GM15510 (cell line): ENCODE data around the gene AP2A1.

Source experiments
- POLR2A ChIP-seq: IDR thresholded peaks from 3 replicates; pipeline ENCODE4 v1.6.1; 2011; ENCODE audit warnings: borderline replicate concordance; ENCODE audit not compliant: insufficient read length; ENCODE audit errors: extremely low read depth

Gene AP2A1

DNA sequence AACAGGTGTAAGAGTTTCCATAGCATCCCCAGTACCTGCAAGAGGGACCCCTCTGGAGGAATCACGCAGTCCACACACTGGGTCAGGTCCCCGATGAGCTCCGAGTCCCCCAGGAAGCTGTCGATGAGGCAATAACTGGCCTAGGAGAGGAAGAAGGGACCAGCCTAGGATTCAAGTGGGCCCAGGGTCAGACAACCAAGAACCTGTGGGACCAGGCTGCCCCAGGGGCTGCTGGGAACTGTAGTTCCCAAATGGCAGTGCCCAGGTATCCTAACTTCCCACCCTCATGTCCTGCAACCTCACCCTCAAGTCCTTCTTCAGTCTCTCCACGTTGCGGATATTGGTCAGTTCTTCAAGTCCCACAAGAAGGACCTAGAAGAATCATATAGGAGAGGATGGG is 44.5 kb downstream of the AP2A1 start:
- no peak for TF ChIP-seq POLR2A

DNA sequence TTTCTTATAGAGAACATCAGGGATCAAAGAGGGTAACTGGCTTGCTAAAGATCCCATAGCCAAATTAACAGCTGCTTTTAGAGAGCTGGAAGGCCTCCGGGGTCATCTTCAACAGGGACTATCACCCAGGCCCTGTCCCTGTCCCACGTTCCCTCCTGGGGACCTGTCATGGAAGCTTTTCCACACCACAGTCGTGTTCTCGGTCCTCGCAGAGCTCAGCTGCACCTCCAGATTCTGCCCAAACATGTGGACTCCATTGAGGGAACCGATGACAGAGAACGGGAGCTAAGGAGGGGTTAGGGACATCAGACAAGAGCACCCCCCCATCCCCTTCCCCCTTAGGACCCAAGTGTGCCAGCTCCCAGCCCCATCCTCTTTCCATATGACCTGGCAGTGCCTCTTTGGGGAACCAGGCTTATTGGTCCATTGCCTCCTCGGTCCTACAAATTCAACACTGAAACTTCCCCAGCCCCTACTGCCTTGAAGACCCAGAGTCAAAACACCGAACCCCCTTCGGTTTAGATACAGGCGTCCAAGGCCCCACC is 45.7 kb downstream of the AP2A1 start:
- no peak for TF ChIP-seq POLR2A

DNA sequence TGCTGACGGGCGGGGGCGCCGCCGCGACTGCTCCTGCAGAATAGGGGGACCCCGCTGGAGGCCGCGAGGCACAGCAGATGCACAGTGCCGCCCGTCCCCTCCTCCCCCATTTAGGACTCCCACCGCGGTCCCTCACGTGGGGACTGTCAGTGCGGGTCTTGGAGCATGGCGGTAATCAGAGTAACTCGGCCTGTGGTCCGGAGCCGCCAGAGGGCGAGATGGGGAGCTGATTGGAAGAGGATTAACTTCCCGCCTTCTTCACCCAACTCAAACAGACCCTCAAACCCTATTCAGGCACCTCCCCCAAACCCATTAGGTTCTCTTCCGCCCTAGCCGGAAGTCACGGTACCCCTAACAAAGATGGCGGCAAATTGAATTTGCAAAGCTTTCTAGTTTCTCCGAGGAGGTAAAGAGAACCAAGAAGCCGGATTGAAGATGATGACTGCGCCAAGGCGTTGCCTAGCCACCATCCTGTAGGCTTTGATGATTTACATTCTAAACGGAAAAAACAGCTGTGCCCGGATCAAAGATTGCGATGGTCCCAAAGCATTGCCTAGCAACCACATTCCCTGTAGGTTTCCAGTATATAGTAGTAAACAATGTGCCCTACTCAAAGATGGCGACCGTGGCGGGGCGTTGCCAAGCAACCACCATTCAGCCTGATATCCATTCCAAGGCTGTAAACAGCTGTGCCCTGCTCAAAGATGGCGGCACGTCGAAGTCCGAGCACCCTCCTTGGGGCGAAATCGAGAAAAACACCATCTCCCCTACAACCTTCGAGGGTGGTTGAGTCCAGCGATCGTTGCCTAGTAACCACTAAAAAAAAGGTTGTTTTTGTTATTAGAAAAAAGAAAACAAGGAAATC is 46.4 kb downstream of the AP2A1 start, which contains the start of gene FUZ:
Gene FUZ (minus strand): TSS at position 296 of the 865 bp plus-strand sequence. CDS start 186 bp downstream, at position 110.
- no peak for TF ChIP-seq POLR2A

DNA sequence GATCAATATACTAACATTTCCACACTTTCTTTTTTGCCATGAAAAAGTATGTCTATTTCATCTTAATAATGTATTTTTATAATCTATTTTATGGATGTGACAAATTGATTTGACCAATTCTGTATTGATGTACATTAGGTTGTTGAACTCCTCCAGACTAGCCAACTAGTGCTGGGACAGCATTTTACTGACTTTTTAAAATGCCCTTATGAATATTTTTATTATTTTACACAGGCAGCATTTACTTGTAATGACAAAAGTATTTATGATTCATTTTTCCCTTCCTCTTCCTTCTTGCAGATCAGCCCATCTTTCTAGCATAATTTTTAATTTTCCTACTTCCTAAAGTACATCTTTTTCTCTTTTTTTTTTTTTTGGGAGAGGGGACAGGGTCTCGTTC is 47.2 kb downstream of the AP2A1 start:
- TF ChIP-seq POLR2A: no peak

DNA sequence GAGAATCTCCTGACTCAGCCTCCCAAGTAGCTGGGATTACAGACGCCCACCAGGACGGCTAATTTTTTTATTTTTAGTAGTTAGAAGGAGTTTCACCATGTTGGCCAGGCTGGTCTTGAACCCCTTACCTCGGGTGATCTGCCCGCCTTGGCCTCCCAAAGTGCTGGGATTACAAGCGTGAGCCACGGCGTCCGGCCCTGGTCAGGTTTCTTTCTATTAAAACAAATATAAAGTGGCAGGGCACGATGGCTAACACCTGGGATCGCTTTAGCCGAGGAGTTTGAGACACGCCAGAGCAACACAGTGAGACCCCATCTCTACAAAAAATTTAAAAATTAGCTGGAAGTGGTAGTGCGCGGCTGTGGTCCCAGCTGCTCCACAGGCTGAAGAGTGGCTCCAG is 49.8 kb downstream of the AP2A1 start:
- TF ChIP-seq POLR2A: no peak

DNA sequence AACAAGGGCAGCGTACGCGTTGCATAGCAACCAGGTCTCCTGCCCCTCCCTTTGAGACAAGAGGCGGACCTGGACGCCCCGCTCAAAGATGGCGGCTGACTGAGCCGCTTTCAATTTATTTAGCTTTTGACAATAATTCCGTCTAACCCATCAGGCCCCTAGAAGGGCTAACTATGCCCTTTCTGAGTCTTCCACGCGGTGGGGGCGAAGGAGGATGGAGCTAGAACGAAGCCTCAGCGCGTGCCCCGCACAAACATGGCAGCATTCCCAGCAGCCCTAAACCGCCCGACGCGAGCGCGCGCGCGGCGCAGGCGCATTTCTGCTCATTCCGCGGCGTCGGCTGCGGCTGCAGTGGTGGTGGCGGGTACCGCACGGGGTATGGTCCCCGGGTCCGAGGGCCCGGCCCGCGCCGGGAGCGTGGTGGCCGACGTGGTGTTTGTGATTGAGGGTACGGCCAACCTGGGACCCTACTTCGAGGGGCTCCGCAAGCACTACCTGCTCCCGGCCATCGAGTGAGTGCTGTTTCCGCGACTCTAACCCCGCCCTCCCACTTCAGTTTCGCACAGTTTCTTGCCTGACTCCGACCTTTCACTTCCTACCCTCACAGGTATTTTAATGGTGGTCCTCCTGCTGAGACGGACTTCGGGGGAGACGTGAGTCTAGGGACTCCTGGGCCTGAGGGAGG is 51.3 kb downstream of the AP2A1 start, which contains the start of gene MED25:
Gene MED25 (plus strand): TSS at position 326 of the 685 bp plus-strand sequence. CDS start 53 bp downstream, at position 379.
- peak; percentile 83 for TF ChIP-seq POLR2A

DNA sequence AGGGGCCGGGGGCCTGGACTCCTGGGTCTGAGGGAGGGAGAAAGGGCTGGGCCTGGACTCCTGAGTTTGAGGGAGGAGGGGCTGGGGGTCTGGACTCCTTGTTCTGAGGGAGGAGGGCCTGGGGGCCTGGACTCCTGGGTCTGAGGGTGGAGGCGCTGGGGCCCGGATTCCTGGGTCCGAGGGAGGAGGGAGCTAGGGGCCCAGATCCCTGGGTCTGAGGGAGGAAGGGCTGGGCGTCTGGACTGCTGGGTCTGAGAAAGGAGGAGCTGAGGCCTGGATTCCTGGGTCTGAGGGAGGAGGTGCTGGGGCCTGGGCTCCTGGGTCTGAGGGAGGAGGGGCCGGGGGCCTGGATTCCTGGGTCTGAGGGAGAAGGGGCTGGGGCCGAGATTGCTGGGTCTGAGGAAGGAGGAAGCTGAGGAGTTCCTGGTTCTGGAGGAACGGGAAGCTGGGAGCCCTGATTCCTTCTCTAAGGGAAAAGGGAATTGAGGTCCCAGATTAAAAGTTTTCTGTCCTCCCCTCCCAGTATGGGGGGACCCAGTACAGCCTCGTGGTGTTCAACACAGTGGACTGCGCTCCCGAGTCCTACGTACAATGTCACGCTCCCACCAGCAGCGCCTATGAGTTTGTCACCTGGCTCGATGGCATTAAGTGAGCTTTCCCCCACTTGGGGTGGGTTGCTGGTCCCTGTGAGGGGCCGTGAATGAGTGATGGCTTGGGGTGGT is 52.0 kb downstream of the AP2A1 start:
- no peak for TF ChIP-seq POLR2A

DNA sequence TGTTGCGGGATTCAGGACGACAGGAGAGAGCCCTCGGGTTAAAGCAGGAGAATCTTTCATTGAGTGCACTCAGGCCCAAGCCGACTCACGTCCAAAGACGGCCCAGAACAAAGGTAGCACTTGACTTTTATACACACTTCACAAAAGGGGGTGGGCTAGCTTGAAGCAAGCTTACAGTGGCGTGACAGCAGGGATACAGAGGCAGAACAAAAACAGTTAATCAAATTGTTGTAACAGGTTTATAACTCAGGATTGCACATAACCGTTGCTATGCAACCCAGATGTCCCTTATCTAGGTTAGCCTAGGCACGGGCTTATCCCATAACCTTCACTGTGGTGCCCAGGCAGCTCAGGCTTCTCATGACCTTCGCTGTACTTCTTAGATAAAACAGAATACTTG is 53.3 kb downstream of the AP2A1 start:
- no peak for TF ChIP-seq POLR2A

DNA sequence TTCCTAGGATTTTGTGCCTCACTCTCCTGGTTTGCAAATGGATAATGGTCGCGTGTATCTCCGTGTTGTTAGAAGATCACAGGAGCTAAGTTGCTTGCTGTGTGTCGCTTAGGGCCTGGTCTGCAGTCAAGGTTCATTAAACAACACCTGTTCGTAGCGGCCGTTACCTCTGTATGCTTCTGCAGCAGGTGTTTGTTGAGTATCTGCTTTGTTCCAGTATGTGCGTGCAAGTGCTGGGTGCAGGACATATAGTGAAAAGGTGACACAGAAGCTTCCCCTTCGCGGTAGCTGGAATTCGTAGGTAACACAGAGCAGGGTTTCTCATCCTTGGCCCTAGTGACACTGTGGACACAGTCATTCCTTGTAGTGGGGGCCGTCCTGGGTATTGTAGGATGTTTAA is 56.7 kb downstream of the AP2A1 start:
- no peak for TF ChIP-seq POLR2A

DNA sequence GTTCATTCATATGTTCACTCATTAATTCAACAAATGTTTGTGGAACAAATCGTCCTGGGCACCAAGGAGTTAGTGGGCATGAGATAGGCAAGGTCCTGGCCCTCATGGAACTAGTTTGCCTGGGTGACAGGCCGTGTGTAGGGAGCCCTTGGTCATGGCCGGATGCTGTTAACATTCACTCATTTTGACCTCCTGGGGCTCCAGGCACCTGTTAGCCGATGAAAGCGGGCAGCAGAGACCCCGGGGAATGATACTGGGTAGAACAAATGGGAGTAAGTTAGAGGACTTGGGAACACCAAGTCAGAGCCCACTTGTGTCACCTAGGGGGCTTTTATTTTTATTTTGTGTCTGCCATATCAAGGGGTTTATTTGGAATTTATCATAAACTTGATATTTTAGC is 57.9 kb downstream of the AP2A1 start:
- no peak for TF ChIP-seq POLR2A

DNA sequence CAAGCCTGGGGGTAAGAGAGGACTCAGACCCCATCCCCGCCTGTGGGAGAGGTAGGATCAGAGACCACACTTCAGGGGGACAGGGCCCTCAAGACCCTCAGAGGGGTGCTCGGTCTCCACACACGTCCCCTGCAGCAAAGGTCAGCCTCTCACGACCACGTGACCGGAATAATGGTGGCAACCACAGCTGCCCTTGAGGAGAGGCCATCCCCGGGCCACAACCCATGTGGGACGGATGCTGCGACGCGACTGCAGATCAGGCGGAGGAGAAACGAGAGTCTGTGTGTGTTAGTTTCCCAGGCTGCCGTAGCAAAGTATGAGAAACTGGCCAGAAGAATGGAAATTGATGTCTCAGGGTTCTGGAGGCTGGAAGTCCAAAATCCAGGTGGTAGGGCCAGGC is 60.2 kb downstream of the AP2A1 start:
- TF ChIP-seq POLR2A: no peak

DNA sequence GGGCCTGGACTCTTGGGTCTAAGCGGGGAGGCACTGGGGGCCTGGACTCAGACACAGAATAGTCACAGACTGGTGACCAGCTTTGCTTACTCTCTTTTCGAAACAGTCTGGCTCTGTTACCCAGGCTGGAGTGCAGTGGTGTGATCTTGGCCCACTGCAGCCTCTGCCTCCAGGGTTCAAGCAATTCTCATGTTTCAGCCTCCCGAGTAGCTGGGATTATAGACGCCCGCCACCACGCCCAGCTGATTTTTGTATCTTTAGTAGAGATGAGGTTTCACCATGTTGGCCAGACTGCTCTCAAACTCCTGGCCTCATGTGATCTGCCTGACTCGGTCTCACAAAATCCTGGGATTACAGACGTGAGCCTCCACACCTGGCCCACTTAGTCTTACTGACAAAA is 62.4 kb downstream of the AP2A1 start:
- TF ChIP-seq POLR2A: no peak

DNA sequence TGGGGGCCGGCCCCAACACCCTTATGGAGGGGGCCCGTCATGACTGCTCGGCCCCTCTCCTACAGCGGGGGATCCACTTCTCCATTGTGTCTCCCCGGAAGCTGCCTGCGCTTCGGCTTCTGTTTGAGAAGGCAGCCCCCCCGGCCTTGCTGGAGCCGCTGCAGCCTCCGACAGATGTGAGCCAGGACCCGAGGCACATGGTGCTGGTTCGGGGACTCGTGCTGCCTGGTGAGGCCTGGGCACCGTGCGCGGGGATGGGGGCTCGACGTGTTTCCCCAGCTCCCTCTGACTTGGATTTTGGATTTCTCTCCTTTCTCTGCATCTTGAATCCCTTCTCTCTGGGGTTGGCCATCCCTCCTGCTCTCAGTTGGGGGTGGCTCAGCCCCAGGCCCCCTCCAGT is 62.9 kb downstream of the AP2A1 start:
- no peak for TF ChIP-seq POLR2A

DNA sequence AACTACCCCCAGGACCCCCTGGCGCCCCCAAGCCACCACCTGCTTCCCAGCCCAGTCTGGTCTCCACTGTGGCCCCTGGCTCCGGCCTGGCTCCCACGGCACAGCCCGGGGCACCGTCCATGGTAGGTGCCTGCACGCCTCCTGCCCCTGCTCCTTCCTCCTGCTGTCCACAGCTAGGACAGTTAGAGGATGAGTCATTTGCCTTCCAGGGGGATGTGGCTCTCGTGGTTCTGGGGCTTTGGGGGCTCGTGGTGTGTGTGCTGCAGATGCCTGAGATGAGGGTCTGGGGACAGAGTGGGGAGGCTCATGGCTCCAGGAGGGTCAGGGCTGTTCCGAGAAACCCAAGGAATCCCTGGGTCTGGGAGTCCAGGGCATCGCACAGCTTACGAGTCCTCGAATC is 64.0 kb downstream of the AP2A1 start:
- TF ChIP-seq POLR2A: no peak

DNA sequence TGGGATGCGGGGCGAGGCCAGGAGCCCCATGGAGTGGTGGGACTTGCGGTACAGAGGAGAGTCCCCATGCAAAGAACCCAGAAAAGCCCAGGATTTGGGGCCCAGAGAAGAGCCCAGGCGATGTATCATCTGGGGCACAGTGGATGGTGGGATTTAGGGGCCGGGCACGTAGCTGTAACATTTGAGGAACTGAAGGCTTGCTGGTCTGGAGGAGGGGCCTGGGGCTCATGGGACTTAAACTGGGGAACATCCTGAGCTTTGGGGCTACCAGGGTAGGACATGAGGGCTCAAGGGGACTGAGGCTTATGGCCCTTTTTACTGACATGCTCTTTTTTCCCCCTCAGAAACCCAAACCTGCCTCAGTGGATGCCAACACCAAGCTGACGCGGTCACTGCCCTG is 64.8 kb downstream of the AP2A1 start:
- no peak for TF ChIP-seq POLR2A

DNA sequence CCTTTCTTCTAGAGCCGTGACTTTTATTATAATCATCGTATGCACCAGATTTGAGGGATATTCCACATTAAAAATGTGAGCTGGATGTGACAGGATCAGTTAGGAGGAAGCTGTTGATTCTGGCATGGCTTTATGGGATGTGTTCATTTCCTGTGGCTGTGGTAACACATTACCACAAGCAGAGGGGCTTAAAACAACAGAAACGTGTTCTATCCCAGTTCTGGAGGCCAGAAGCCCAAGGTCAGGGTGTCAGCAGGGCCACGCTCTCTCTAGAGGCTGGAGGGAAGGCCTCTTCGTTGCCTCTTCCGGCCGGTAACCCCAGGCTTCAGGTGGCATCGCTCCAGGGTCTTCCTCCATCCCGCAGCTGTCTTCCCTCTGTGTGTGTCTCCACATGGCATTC is 65.8 kb downstream of the AP2A1 start:
- TF ChIP-seq POLR2A: no peak

DNA sequence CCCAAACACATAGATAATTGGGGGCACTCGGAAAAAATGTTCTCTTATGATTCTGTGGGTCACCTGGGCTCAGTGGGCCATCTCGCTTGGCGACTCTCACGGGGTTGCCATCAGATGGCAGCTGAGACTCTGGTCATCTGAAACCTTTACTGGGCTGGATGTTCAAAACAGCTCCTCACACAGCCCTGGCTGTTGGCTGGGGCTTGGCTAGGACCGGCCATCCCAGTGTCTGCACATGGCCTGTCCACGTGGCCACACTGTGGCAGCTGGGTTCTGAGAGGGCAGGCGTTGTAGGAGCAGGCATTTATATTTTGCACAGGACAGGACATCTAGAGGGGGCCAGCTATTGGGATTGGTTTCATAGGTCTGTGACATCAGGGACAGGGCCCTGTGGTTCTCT is 66.8 kb downstream of the AP2A1 start:
- TF ChIP-seq POLR2A: no peak
